Neuronal stem cell (in vitro differentiated cells): Measurements from ENCODE around the gene LANCL3.

ENCODE experiments used
- DNase-seq: peaks from one replicate; pipeline ENCODE4 v3.0.0-alpha.2; 2013; ENCODE audit warnings: low spot score
- H2AFZ ChIP-seq: one replicate; pipeline ENCODE4 v1.6.1; 2013; ENCODE audit warnings: mild to moderate bottlenecking, low read length, inconsistent platforms
- H2AK5ac ChIP-seq: 2 replicates; pipeline ENCODE4 v1.6.1; 2013; ENCODE audit warnings: low read depth, mild to moderate bottlenecking, inconsistent platforms, low read length, moderate library complexity, mixed read lengths
- H2BK120ac ChIP-seq: 2 replicates; pipeline ENCODE4 v1.6.1; 2013; ENCODE audit warnings: low read depth, mild to moderate bottlenecking, inconsistent platforms, low read length, moderate library complexity, mixed read lengths
- H2BK12ac ChIP-seq: one replicate; pipeline ENCODE4 v1.6.1; 2013; ENCODE audit warnings: low read length, inconsistent platforms
- H2BK15ac ChIP-seq: 2 replicates; pipeline ENCODE4 v1.6.1; 2013; ENCODE audit warnings: mild to moderate bottlenecking, low read length, inconsistent platforms, mixed read lengths
- H2BK5ac ChIP-seq: one replicate; pipeline ENCODE4 v1.6.1; 2013; ENCODE audit warnings: inconsistent platforms, mild to moderate bottlenecking, low read length, moderate library complexity
- H3K14ac ChIP-seq: one replicate; pipeline ENCODE4 v1.6.1; 2013; ENCODE audit warnings: low read length, inconsistent platforms
- H3K18ac ChIP-seq: 2 replicates; pipeline ENCODE4 v1.6.1; 2013; ENCODE audit warnings: low read length, inconsistent platforms
- H3K23ac ChIP-seq: 2 replicates; pipeline ENCODE4 v1.6.1; 2013; ENCODE audit warnings: low read depth, mild to moderate bottlenecking, mixed read lengths, low read length, inconsistent platforms; ENCODE audit not compliant: poor library complexity
- H3K27ac ChIP-seq: replicated peaks from 3 replicates; pipeline ENCODE4 v1.5.1; 2013; ENCODE audit warnings: low read length, inconsistent platforms
- H3K27me3 ChIP-seq, 3 experiments: 2 replicates each; pipeline ENCODE4 v1.6.1; 2013; ENCODE audit warnings: low read length in 3 of 3, mild to moderate bottlenecking in 2 of 3, inconsistent platforms in 1 of 3, low read depth in 1 of 3, mixed read lengths in 1 of 3, moderate library complexity in 1 of 3; ENCODE audit not compliant: control insufficient read depth in 3 of 3, insufficient read depth in 3 of 3
- H3K36me3 ChIP-seq, 2 donors: replicated peaks in 1 of 2; 2 replicates each; pipeline ENCODE4 v1.6.1; 2013; ENCODE audit warnings: low read length in 2 of 2; ENCODE audit not compliant: control insufficient read depth in 2 of 2, insufficient read depth in 2 of 2
- H3K4ac ChIP-seq: 2 replicates; pipeline ENCODE4 v1.6.1; 2013; ENCODE audit warnings: inconsistent platforms, mild to moderate bottlenecking, low read length, moderate library complexity
- H3K4me1 ChIP-seq, 2 donors: 1 replicate in 1 of 2; 2 replicates in 1 of 2; pipeline ENCODE4 v1.6.1; 2013; ENCODE audit warnings: low read length in 2 of 2, low read depth in 1 of 2; ENCODE audit not compliant: control insufficient read depth in 2 of 2, insufficient read depth in 1 of 2
- H3K4me2 ChIP-seq: one replicate; pipeline ENCODE4 v1.6.1; 2013; ENCODE audit warnings: mild to moderate bottlenecking, low read length, inconsistent platforms; ENCODE audit not compliant: insufficient read depth, poor library complexity, severe bottlenecking
- H3K4me3 ChIP-seq, 2 donors: 2 replicates each; pipeline ENCODE4 v1.5.1; 2013; ENCODE audit warnings: low read length in 2 of 2, mild to moderate bottlenecking in 2 of 2, inconsistent platforms in 1 of 2, moderate library complexity in 1 of 2
- H3K79me1 ChIP-seq: one replicate; pipeline ENCODE4 v1.6.1; 2013; ENCODE audit warnings: low read depth, mild to moderate bottlenecking, inconsistent platforms, low read length, moderate library complexity
- H3K9ac ChIP-seq: one replicate; pipeline ENCODE4 v1.6.1; 2013; ENCODE audit warnings: mild to moderate bottlenecking, low read depth, low read length, inconsistent platforms; ENCODE audit not compliant: poor library complexity
- H3K9me3 ChIP-seq, 2 donors: replicated peaks in 1 of 2; 2 replicates each; pipeline versions ENCODE3 to v1.6.1; 2013; ENCODE audit warnings: low read length in 2 of 2, mild to moderate bottlenecking in 2 of 2, inconsistent platforms in 1 of 2, low read depth in 1 of 2, mixed read lengths in 1 of 2, moderate library complexity in 1 of 2; ENCODE audit not compliant: control insufficient read depth in 2 of 2, insufficient read depth in 1 of 2
- H4K8ac ChIP-seq: one replicate; pipeline ENCODE4 v1.6.1; 2013; ENCODE audit warnings: low read depth, mild to moderate bottlenecking, inconsistent platforms, low read length, moderate library complexity
- H4K91ac ChIP-seq: one replicate; pipeline ENCODE4 v1.6.1; 2013; ENCODE audit warnings: low read length, low read depth, mild to moderate bottlenecking, inconsistent platforms; ENCODE audit not compliant: poor library complexity
- WGBS, 2 donors: extraction: QIAGEN DNeasy Blood & Tissue Kit; methylation state at CpG; one replicate each; pipeline ENCODE4 v1.1.7; 2013; ENCODE audit warnings: missing lambda C conversion rate in 2 of 2, mixed read lengths in 1 of 2; ENCODE audit not compliant: insufficient read length in 2 of 2, insufficient replicate concordance in 1 of 2; ENCODE audit errors: extremely low coverage in 2 of 2; 5-methylcytosine and 5-hydroxymethylcytosine counted together

The LANCL3 gene

DNA sequence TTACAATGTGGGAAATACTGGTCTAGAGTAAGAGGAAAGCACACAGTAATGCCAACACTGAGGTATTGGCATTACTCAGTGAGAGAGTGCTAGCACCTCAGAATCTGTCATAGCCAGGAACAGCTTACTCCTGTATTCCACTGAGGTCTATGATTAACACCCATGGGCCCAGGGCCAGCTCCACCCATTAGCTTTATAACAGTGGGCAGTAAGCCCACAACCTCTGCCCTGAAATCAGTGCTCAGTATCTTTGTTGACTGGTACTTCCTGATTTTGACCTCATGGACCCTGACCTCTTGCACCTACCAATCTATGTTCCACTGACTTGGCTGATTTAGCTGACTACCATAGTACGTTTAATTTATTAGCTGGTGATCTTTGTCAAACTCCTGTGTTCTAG, 56.1 kb downstream of the LANCL3 start:
- Histone ChIP-seq H3K14ac (no peak overlapping the region), H2BK120ac (no peak overlapping the region), H2BK5ac (no peak overlapping the region), H3K4me1 (no peaks in the 10 kb centered on the region), H3K9ac (no peak overlapping the region), H3K4me3 (no peak overlapping the region), H3K27me3 (no peaks in the 10 kb centered on the region), H2AFZ (no peak overlapping the region), H4K8ac (no peak overlapping the region), H3K18ac (no peak overlapping the region), H2AK5ac (no peak overlapping the region), H3K23ac (no peak overlapping the region), H4K91ac (no peak overlapping the region), H3K79me1 (no peaks in the 10 kb centered on the region), H3K4ac (no peak overlapping the region), H3K4me2 (no peak overlapping the region), H2BK15ac (no peak overlapping the region), H2BK12ac (no peak overlapping the region), H3K9me3 (no peaks in the 10 kb centered on the region), H3K27ac (no peak overlapping the region), H3K36me3 (no peaks in the 10 kb centered on the region)
- DNase-seq: no peak
- no CpG with 5 or more reads among the region's 1 CpG for whole genome bisulfite sequencing, 2 donors

- no peaks in the 10 kb centered on the region for H3K79me1 ChIP-seq
- no peak overlapping the region for H4K8ac ChIP-seq
- H3K14ac ChIP-seq: no peak overlapping the region
- H3K27ac ChIP-seq: no peak overlapping the region
- H3K18ac ChIP-seq: no peak overlapping the region
- no peaks in the 10 kb centered on the region for H3K9me3 ChIP-seq
- H3K4me1 ChIP-seq: no peaks in the 10 kb centered on the region
- H2BK5ac ChIP-seq: no peak overlapping the region
- no peak for DNase-seq
- no peak overlapping the region for H4K91ac ChIP-seq
- no peak overlapping the region for H2AFZ ChIP-seq
- no peak overlapping the region for H3K9ac ChIP-seq
- no peak overlapping the region for H2BK120ac ChIP-seq
- H3K4me2 ChIP-seq: no peak overlapping the region
- no peak overlapping the region for H2BK15ac ChIP-seq
- H3K27me3 ChIP-seq: no peaks in the 10 kb centered on the region
- no peaks in the 10 kb centered on the region for H3K36me3 ChIP-seq
- no peak overlapping the region for H3K4me3 ChIP-seq
- no peak overlapping the region for H3K23ac ChIP-seq
- no peak overlapping the region for H2AK5ac ChIP-seq
- H2BK12ac ChIP-seq: no peak overlapping the region
- no peak overlapping the region for H3K4ac ChIP-seq
Measured at GRCh38 chrX:37638047-37638446, 66.6 kb downstream of the LANCL3 start.

- no peak overlapping the region for H3K9ac ChIP-seq
- no peak overlapping the region for H2AFZ ChIP-seq
- no CpG with 5 or more reads among the region's 5 CpGs for WGBS, 2 donors
- no peak overlapping the region for H2AK5ac ChIP-seq
- no peak overlapping the region for H3K14ac ChIP-seq
- H2BK12ac ChIP-seq: no peak overlapping the region
- H2BK15ac ChIP-seq: no peak overlapping the region
- no peak overlapping the region for H3K18ac ChIP-seq
- no peaks in the 10 kb centered on the region for H3K9me3 ChIP-seq
- no peaks in the 10 kb centered on the region for H3K79me1 ChIP-seq
- H3K27me3 ChIP-seq: no peaks in the 10 kb centered on the region
- no peak for DNase-seq
- no peak overlapping the region for H3K27ac ChIP-seq
- no peak overlapping the region for H3K4me2 ChIP-seq
- H3K4me3 ChIP-seq: no peak overlapping the region
- H3K4ac ChIP-seq: no peak overlapping the region
- H4K91ac ChIP-seq: no peak overlapping the region
- H3K4me1 ChIP-seq: no peaks in the 10 kb centered on the region
- no peak overlapping the region for H3K23ac ChIP-seq
- no peak overlapping the region for H4K8ac ChIP-seq
- H2BK5ac ChIP-seq: no peak overlapping the region
- H3K36me3 ChIP-seq: no peaks in the 10 kb centered on the region
- no peak overlapping the region for H2BK120ac ChIP-seq
Measured at GRCh38 chrX:37640142-37640541, 68.7 kb downstream of the LANCL3 start.

GRCh38 chrX:37641859-37642258, 70.4 kb downstream of the LANCL3 start:
- H3K23ac ChIP-seq: no peak overlapping the region
- no peak overlapping the region for H3K14ac ChIP-seq
- no peaks in the 10 kb centered on the region for H3K36me3 ChIP-seq
- H3K79me1 ChIP-seq: no peaks in the 10 kb centered on the region
- H3K4me3 ChIP-seq: no peak overlapping the region
- no peak overlapping the region for H2BK15ac ChIP-seq
- no peaks in the 10 kb centered on the region for H3K9me3 ChIP-seq
- no peak overlapping the region for H3K4ac ChIP-seq
- no peak overlapping the region for H2BK12ac ChIP-seq
- H4K91ac ChIP-seq: no peak overlapping the region
- no peaks in the 10 kb centered on the region for H3K4me1 ChIP-seq
- no peak overlapping the region for H3K9ac ChIP-seq
- no peak for DNase-seq
- H3K18ac ChIP-seq: no peak overlapping the region
- no peak overlapping the region for H4K8ac ChIP-seq
- no peak overlapping the region for H2BK120ac ChIP-seq
- H2AK5ac ChIP-seq: no peak overlapping the region
- H3K27me3 ChIP-seq: no peaks in the 10 kb centered on the region
- H2AFZ ChIP-seq: no peak overlapping the region
- no peak overlapping the region for H2BK5ac ChIP-seq
- WGBS, 2 donors: no CpG with 5 or more reads among the region's 3 CpGs
- H3K4me2 ChIP-seq: no peak overlapping the region
- no peak overlapping the region for H3K27ac ChIP-seq
